Astrocyte of the cerebellum (primary cell): ENCODE data around the gene LYRM9.
"Not testable (repeated sequence)": the region's sequence is repeated elsewhere in the genome, so short reads cannot be mapped to it uniquely, and the experiment has no call there.

Source experiments
- DNase-seq: peaks from one replicate; pipeline ENCODE4 v3.0.0-alpha.2; 2011; ENCODE audit warnings: low read depth
- H3K4me3 ChIP-seq: 2 replicates; pipeline ENCODE4 v1.5.1; 2011; ENCODE audit warnings: mild to moderate bottlenecking, low read depth, low read length, moderate library complexity
- CTCF ChIP-seq: IDR thresholded peaks from 2 replicates; pipeline ENCODE4 v1.5.1; 2012; ENCODE audit warnings: low read length, low read depth, moderate library complexity, mild to moderate bottlenecking; ENCODE audit errors: missing control alignments
- in situ Hi-C: cut with HindIII; loops from 2 replicates; pipeline ENCODE4 v1.10.0; 2017; ENCODE audit warnings: low sequenced_read_pairs

LYRM9 gene

GRCh38 chr17:27845264-27846041 is 47.7 kb downstream of the LYRM9 start:
- no peak for TF ChIP-seq CTCF
- no peak overlapping the region for H3K4me3 ChIP-seq
- in situ Hi-C loops, result no loop called here
- no peak for DNase-seq

GRCh38 chr17:27840688-27841087 is 52.5 kb downstream of the LYRM9 start:
- in situ Hi-C loops, result no loop called here
- TF ChIP-seq CTCF, result no peak
- DNase-seq, result no peak
- no peak overlapping the region for H3K4me3 ChIP-seq

GRCh38 chr17:27840406-27840678 is 52.8 kb downstream of the LYRM9 start:
- in situ Hi-C loops, H3K4me3 ChIP-seq, DNase-seq: not testable (repeated sequence)

- H3K4me3 ChIP-seq, in situ Hi-C loops, DNase-seq: not testable (repeated sequence)
Measured at GRCh38 chr17:27839571-27840405, 53.4 kb downstream of the LYRM9 start.

GRCh38 chr17:27838607-27839006 is 54.6 kb downstream of the LYRM9 start:
- in situ Hi-C loops, result not testable (repeated sequence)

GRCh38 chr17:27837769-27838168 is 55.4 kb downstream of the LYRM9 start:
- DNase-seq, in situ Hi-C loops, H3K4me3 ChIP-seq: not testable (repeated sequence)

More at GRCh38 chr17:27838607-27839006, 54.6 kb downstream of the LYRM9 start:
- not testable (repeated sequence) for H3K4me3 ChIP-seq, DNase-seq

GRCh38 chr17:27836651-27837050 is 56.5 kb downstream of the LYRM9 start:
- DNase-seq, result no peak
- TF ChIP-seq CTCF, result no peak
- in situ Hi-C loops, result no loop called here
- no peak overlapping the region for H3K4me3 ChIP-seq

GRCh38 chr17:27834571-27834970 is 58.6 kb downstream of the LYRM9 start:
- H3K4me3 ChIP-seq, result no peak overlapping the region
- no peak for TF ChIP-seq CTCF
- in situ Hi-C loops, result no loop called here
- DNase-seq, result no peak
